ENCODE data around the gene BANP. TPM values are rescaled to one million over a fixed set of nuclear protein-coding genes. Genes with fewer than 3 reads are reported as not detected.
"Not testable (repeated sequence)": the region's sequence is repeated elsewhere in the genome, so short reads cannot be mapped to it uniquely, and the experiment has no call there.

Gene BANP
- total RNA-seq, 1 experiment from 2014 or later, result 22.8 TPM

DNA sequence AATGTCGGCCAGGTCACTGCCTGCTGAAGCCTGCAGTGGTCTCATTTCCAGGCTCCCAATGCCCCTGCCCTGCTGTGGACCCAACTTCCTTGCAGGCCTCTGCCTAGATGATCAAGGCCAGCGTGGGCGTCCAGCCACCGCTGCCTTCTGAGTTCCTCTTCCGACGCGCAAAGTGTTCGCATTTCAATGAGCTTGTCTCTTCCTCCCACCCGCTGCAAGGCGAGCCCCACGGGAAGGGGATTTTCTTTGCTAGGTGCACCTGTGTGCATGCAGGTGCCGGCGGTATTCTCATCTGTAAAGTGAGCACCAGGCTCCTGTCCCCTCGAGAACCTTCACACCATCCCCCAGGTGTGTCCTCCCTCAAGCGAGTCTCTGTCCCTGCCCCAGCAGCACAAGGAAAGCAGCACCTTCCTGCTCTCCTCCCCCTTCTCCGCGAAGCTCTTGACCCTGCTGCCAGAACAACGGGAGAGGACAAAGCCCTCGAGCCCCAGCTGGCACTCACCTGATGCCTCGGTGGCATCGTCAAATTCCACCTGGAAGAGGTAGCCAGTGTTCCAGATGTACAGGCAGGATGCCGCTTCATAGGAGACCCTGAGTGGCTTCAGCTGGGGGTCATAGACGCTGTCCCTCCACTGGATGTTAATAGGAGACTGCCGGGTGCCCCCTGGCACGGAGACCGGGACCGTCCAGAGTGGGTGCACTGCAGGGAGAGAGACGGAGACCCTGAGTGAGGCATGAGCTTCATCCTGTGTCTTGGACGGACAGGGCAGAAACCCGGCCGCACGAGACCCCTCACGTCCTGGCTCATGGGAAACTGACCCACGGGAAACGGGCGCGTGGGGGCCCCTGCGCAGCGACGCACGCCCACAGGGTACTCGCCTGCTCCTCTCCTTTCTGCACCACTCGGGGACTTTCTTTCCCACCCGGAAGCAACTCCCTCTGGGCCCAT is 24.7 kb upstream of the BANP start:
- DNase-seq (ENCODE audit: low spot score), result no peak

DNA sequence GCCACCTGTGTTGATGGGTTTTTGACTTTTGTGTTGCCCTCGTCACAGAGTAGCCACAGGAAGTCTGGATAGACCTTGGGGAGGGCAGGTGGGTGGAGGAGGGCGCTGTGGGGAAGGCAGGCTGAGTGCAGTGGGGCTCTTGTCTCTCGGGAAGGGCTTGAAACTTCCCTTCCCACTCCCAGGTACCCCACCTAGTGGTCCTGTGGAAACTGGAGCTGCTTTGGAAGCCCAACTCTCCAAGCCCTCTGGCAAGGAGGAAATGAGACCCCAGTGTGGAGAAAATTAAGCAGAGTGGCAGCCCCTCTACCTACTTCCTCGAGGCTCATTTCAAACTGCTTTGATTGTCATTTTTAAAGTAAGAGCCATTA is 24.1 kb upstream of the BANP start:
- DNase-seq (ENCODE audit: low spot score), result no peak

DNA sequence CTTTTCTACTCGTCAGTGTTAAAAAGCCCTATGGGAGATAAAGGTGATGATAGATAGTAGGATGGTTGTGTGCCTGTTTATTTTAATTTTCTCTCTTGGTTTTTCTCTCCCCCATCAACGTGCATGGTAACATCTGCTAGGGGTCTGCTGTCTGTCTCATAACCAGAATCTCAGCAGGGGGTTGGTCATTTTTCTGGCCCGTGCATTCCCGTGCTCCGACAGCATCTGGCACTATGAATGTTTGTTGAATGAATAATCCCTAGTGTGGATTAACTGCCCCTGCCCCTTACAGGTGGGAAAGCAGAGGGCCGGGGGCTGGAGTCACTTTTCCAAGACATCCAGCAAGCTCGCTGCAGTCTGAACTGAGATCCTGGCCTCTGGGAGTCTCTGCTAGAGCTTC is 21.2 kb upstream of the BANP start:
- DNase-seq (ENCODE audit: low spot score), result no peak

DNA sequence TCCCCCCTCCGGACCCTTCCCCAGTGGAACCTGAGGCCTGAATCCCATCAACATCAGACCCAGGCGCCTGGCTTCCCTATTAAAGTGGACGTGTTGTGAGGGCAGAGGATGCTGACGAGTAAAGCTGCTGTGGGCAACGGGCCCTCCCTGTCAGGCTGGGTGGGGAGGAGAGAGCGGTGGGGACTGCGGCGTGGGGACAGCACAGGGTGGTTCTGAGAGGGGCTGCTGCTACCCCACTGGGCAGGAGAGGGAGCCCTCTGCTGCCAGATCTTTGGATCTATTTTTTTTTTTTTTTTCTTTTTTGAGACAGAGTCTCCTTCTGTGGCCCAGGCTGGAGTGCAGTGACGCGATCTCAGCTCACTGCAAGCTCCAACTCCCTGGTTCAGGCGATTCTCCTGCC is 20.8 kb upstream of the BANP start:
- DNase-seq (ENCODE audit: low spot score), result no peak

DNA sequence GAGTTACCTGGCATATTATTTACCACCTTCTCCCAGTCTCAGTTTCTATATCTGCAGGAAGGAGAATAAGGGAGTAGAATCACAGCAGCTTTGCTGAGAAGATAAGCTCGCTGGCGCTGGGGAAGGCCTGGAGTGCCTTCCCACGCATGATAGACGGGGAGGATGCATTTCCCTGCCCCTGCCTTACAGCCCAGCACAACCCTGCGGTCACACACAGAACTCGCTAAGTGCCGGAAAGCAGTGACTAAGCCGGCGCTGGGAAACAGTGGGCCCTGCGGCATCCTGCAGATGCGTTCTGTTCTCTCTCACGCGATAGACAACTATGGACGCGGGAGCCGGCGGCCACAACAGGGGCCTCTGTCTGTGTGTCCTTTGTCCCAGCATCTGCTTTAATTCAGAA is 19.7 kb upstream of the BANP start:
- no peak for DNase-seq (ENCODE audit: low spot score)

DNA sequence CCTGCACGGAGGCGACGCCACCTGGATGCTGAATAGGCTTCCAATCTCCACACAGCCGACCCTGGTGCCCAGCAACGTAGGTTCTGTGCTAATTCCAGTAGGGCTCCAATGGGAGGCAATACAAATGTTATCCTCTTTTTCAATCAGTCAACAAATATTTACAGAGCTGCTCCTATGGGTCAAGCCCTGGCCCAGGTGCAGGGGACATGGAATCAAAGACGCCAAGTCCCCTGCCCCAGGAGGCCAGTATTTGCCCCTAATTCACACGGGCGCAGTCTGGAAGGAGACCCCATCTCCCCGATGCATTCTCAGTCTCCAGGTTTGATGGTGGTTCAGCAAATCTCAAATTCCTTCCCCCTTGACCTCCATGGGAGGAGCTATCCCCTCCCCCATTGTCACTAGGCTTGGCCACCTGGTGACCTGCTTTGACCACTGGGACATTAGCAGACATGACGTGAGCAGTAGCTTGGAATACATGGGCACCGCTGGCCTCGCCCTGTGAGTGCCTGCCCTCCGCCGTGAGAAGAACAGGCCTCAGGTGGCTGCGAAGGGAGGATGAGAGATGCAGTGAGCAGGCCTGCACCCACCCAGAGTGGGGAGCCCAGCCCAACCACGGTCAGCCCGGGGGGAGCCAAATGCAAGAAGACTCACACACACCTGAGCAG is 18.6 kb upstream of the BANP start:
- not testable (repeated sequence) for DNase-seq (ENCODE audit: low spot score)

DNA sequence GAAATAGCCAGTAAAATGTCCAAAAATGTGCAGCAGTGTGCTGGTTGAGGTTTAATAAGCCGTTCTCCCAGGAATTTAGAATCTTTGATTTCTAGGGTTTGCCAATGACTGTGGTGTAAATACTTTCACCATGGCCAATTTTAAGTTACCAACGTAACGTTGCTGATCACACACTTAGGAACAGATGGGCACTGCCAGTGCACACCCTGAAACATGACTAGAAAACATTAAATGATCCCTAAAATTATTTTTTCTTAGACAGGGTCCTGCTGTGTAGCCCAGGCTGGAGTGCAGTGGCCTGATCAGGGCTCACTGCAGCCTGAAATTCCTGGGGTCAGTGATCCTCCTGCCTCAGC is 18.1 kb upstream of the BANP start:
- DNase-seq (ENCODE audit: low spot score), result no peak

DNA sequence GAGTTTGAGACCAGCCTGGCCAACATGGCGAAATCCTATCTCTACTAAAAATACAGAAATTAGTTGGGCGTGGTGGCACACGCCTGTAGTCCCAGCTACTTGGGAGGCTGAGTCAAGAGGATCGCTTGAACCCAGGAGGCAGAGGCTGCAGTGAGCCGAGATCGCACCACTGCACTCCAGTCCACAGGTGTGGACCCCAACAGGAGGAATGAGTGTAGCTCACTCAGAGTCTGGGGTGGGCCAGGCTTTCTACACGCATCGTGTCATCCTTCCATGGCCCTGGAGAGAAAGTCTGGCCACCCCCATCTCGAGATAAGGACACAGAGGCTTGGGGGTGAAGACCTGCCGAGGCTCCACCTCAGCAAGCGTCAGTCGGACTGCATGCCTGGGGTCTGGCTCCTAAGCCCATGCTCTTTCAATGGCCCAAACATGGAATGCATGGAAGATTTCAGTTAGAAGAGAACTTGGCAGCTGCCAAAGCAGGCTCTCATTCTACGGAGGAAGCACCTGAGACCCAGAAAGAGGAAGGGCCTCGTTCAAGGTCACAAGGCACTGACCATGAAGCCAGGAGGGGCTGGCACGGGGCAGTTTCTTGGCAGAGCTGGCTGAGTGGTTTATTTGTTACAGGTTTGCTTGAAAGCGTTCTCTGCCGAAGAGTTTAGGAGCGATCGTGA is 16.3 kb upstream of the BANP start:
- not testable (repeated sequence) for DNase-seq (ENCODE audit: low spot score)

DNA sequence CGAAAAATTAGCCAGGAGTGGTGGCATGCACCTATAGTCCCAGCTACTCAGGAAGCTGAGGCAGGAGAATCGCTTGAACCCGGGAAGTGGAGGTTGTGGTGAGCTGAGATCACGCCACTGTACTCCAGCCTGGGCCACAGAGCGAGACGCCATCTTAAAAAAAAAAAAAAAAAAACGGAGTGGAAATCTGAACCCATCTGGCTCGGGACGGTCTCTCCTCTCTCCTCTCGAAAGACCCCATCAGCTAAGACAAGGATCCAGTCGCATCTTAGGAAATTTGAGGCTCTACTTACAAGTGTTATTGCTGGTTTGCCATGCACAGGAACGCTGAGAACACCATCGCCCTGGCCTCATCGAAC is 15.2 kb upstream of the BANP start:
- DNase-seq (ENCODE audit: low spot score), result not testable (repeated sequence)

DNA sequence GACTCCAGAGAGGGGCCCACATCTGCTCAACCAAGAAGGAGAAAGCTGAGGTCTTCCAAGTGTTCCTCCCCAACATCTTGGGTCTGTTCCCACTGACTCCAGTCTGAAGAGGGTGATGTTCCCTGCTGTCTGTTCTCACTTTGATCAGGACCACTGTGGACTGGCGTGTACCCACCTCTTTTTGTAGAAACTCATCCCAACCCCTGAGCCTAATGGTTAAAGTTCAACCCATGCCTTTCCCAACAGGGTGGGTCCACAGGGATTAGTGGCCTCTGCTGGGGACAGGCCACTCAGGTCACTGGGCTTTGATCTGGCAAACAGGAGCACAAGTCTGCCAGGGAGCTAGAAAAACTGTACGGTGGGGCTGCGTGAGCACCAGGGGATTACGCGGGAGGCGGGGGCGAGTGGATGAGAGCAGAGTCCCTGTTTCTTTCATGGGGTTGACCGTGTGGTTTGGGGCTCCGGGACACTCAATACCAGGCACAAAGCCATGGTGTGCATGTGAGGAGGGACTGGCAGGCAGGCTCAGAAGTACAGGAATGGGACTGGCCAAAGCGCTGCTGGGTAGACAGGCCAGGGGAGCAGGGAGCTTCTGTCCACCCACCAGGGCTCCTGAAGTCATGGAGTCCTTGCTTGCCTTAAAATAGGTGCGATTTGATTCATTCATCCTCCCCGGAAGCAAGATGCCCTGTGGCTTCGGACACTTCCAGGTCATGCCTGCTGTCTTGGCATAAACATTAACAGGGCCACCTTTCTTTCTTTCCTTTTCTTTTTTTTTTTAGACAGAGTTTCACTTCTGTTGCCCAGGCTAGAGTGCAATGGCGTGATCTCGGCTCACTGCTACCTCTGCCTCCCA is 14.6 kb upstream of the BANP start, which contains the start of gene CA5A:
TSS of gene CA5A (minus strand) at position 155 of the 856 bp plus-strand sequence. CDS start at position 76, 79 bp downstream.
- no peak for DNase-seq (ENCODE audit: low spot score)

DNA sequence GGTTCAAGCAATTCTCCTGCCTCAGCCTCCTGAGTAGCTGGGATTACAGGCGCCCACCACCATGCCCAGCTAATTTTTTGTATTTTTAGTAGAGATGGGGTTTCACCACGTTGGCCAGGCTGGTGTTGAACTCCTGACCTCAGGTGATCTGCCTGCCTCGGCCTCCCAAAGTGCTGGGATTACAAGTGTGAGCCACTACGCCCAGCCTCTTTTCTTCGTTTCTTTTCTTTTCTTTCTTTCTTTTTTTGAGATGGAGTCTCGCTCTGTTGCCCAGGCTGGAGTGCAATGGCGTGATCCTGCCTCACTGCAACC is 14.0 kb upstream of the BANP start:
- DNase-seq (ENCODE audit: low spot score), result not testable (repeated sequence)

DNA sequence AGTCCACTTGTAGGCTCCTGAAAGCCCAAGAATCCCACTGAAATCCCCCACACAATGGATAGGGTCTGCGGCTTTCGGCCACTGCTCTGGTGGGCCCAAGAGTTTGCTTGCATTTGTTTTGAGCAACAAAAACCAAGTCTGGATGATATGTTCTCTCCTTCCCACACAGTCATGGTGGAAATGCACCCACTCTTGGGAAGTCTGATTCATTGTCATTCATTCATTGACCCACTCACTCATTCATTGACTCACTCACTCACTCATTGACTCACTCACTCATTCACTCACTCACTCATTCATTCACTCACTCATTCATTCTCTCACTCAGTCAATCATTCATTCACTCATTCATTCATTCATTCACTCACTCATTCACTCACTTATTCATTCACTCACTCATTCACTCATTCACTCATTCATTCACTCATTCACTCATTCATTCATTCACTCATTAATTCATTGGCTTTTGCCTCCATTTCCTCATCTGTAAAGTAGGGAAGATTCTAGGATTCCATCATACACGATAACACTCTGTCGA is 12.8 kb upstream of the BANP start:
- no peak for DNase-seq (ENCODE audit: low spot score)

DNA sequence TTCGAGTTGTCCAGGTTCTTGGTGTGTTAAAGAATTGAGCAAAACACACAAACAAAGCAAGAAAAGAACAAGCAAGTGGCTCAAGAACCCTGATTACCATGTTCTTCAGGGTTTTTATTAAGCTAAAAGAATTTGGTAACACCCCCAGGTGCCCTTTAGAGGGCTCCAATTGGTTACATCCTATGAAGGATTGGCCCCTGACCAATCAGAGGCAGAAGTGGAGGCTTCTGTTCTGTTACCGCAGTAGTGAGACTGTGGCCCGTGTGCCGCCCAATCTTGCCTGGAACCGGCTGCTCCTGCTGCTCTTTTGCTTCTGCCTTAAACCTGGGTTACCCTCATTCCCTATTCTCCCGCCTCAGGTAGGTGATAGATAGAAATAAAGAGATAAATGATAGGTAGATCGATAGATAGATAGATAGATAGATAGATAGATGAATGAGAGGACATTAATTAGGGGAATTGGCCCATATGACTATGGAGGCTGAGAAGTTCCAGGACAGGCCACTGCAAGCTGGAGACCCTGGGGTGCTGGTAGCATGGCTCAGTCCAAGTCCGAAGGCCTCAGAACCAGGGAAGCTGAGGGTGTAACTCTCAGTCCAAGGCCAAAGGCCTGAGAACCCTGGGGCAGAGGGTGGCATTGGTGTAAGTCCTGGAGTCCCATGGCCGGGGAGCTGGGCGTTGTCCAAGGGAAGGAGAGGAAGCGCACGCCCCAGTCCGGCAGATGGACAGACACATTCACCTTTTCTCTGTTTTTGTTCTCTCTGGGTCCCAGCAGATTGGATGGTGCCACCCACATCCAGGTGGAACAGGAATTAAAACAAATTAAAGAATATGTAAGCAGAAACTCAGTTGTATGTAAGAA is 11.4 kb upstream of the BANP start:
- DNase-seq (ENCODE audit: low spot score), result no peak

DNA sequence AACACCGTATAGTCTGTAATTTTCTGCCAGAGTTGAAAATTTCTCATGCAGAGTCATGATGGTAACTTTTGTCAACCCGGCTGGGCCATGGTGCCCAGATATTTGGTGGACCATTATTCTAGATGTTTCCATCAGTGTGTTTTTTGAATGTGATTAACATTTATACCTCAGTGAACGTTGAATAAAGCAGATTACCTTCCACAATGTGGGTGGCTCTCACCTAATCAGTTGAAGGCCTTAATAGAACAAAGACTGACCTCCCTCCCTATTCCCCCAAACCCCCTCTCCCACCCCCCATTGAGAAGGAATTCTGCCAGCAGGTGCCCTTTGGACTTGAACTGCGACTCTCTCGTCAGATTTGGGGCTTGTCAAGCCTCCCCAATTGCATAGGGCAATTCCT is 8.6 kb upstream of the BANP start:
- DNase-seq (ENCODE audit: low spot score), result no peak

DNA sequence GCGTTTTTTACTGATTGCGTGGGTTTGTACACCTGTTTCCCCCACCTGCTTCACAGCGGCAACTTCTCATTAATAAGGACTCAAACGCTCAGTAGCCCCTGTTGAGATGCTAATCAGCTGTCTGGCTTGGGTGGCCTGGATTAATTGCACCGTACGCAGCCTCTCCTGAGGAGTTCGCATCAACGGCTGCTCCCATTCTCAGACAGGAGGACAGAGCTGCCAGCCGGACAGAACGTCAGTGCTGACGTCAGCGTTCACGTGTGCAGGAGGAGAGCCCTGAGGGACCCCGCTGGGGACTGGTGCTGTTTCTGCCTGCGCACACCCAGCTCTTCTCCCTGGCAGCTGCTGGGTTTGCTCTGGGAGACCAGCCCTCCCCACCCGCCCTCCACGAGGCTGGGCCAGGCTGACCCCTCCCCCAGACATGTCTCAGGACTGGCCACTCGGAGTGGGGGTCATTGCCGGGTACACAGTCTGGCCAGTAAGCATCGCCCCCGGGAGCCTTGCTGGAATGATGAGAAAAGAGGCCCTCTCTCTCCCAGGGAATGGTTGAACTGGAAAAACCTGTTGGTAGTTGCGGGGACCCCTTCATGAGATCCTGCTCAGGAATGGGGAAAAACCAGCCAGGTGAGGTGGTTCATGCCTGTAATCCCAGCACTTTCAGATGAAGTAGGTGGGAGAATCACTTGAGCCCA is 5.7 kb upstream of the BANP start:
- peak; percentile 94 for DNase-seq (ENCODE audit: low spot score)

DNA sequence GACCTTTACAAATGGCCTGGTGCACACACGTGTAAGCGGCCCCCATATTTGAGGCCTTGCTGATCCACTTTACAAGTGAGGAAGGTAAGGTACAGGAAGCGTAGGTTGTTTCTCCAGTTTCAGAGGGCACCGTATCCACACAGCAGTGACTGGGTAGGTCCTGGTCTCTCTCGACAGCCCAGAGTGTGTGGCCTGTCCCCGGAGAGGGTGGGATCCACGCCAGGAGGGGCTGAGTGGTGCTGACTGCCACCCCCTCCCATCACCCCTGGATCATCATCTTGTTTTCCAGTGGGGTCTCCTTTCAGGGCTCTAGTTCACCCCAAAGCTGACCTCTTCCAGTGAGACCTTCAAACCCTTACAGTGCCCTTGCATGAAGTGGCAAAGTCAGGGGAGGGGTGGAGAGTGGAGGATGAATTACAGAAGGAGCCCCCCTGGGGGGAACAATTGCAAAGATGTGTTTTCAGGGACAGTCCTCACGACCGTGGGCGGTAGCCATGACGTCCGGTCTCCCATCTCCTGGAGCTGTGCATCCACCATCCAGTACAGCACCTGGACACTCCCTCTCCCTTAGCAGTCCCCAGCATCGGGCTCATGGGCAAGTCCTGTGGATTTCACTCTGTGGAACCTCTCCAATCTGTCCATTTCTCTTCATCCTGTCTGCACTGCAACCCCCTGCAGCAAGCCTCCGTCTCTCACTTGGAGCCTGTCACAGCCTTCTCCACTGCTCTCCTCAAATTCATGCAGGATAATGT is 4.5 kb upstream of the BANP start:
- DNase-seq (ENCODE audit: low spot score), result no peak

DNA sequence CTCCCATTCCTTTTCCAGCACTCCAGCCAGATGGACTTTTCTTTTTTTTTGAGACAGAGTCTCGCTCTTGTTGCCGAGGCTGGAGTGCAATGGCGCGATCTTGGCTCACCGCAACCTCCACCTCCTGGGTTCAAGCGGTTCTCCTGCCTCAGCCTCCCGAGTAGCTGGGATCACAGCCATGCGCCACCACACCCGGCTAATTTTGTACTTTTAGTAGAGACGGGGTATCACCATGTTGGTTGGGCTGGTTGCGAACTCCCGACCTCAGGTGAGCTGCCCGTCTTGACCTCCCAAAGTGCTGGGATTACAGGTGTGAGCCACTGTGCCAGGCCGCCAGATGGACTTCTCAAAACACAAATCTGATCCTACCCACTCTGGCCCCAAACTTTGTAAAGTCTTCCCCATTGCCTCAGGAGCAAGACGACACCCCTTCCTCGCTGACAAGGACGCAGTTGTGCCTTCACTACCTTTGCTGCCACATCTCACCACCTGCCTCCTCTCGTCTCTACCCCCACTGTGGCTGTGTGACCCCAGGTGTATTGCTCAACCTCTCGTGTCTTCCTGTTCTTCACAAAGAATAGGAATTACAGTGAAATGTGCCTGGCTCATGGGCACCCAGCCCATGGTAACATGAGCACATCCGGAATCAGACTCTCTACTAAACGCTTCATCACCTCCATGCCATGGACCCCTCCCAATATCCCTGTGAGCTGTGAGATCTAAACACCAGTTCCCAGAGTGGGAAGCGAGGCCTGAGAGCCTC is 3.7 kb upstream of the BANP start:
- DNase-seq (ENCODE audit: low spot score), result no peak

DNA sequence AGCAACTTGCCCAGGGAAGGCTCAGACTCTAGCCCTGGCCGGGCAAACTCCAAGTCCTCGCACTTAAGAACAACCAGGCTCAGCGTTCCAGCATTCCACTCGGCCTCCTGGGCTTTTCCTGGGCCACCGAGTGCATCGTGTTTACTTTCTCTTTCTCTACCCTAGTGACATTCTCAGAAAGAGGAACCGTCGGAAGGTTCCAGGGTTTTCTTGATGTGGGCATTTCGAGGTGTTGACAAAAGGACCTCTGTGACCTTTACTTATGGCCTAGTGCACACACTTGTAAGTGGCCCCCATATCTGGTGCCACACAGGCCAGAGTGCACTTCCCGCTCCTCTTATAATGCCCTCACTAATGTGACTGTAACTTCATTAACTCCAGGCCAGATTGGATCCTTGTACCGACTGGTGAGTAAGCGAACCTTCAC is 3.1 kb upstream of the BANP start:
- DNase-seq (ENCODE audit: low spot score), result no peak
